Activated CD4-positive, CD25-positive, alpha-beta regulatory T cell treated with anti-CD3 and anti-CD28 coated beads, Interleukin-2, amount 50 U/mL, for 72 hours (primary cell): Measurements from ENCODE around the gene CRISPLD2.

Source experiments
- DNase-seq: peaks from one replicate; pipeline ENCODE4 v3.0.0; 2021

CRISPLD2 gene

DNA sequence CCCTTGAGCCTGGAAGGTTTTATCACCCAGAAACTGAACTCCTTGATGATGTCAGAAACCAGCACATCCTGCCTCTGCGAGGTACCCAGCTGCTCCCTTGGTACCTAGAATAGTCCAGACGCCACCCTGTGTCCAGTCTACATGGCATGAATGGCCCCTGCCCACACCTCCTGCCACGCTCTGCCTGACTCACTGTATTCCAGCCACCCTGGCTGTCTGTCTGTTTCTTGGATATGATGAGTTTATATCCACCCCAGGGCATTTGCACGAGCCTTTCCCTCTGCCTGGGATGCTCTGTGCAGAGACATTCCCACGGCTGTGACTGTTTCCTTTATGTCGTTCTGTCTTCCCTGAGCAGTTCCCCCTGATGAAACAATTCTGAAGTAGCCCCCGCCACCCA, 68.7 kb downstream of the CRISPLD2 start:
- DNase-seq = no peak

GRCh38 chr16:84889066-84889465, 69.3 kb downstream of the CRISPLD2 start:
- DNase-seq = no peak

DNA sequence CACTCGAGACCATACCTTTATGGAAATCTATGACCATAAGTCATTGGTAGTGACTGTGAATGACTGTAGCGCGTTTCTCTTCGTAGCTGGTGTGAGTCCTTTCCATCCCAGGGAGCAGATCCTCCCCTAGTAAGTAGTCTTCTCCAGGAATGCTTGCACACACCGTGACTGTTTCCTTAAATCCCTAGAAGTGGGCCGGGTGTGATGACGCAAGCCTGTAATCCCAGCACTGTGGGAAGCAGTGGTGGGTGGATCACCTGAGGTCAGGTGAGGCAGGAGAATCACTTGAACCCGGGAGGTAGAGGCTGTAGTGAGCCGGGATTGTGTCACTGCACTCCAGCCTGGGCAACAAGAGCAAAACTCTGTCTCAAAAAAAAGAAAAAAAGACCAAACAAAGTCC, 70.6 kb downstream of the CRISPLD2 start:
- DNase-seq = no peak

DNA sequence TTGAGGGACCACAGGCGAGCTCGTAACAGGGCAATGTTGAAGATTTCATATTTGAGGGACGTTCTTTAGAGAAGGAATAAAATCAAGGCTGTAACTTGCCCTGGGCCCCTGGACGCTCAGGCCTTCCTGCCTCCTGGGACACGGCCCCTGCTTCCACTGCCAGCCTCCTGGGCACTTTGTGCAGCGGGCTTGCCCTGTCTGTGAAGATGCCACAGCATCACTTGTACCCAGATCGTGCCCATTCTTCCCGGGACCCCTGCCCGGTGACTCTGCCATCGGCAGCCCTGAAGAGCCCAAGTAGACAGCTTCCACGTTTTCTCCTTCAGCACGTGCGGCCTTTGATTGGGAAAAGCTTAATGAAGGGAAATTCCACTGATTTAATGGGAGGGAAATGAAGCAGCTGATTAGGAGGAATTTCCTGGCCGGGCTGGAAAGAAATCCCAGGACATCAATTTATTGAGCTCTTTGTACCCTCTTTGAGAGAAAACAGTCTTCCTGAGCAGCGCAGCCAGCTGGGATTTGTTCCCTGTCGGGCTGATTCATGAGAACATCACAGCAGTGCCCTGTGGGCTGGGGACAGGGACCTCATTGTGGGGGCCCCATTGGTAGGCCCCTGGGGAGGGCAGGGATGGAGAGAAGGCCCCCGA, 71.5 kb downstream of the CRISPLD2 start:
- no peak for DNase-seq

DNA sequence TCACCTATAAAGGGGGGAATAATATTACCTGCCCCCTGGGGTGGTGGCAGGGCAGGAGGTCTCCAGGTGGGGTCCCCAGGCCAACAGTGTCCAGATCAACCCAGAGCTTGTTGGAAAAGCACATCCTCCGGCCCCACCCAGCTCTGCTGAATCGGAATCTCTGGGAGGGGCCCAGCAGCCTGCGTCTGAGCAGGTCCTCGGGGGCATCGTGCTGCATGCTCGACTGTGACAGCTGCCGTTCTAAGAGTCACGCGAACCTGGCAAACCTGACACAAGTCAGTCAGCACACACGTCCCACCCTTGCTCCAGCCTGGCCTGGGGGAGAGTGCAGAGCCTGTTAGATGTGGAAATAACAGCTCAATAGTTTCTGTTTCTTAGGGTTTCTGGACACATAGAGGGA, 72.3 kb downstream of the CRISPLD2 start:
- no peak for DNase-seq

GRCh38 chr16:84893467-84893848, 73.7 kb downstream of the CRISPLD2 start:
- DNase-seq = no peak

- DNase-seq = no peak
These were observed 74.2 kb downstream of the CRISPLD2 start for GRCh38 chr16:84893849-84894599.

DNA sequence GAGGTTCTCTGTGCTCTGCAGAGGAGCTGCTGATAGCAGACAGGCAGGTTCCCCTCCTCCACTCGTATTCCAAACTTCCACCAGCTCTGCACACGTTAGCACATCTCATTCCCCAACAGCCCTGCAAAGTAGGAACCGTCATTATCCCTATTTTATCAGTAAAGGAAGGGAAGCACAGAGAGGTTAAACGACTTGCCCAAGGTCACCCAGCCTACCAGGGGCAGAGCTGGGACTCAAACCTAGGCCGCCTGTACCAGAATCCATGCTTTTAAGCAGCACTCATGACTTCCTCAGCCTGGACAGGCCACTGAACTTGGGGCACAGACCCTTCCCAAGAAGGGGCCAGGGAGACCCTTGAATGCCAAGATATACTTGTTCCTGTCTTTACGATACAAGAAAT, 75.2 kb downstream of the CRISPLD2 start:
- no peak for DNase-seq

DNA sequence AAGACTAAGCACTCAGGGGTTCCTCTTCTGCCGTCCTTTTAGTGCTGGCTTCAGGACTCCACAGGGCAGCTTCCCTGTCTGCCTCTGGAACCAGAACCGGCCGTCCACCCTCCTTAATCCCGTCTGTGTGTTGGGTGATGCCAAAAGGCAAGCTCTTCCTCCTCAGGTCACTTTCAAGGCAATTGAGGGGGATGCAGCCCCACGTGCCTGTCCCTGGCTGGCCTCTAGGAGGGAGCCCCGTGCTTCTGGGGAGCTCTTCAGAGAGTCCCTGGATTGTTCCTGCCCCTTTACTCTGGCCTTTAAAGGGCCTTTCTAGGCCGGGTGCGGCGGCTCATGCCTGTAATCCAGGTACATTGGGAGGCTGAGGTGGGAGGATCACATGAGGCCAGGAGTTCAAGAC, 77.1 kb downstream of the CRISPLD2 start:
- no peak for DNase-seq

- DNase-seq = no peak
These were observed 78.2 kb downstream of the CRISPLD2 start for GRCh38 chr16:84897911-84898377.

- no peak for DNase-seq
These were observed 78.7 kb downstream of the CRISPLD2 start for GRCh38 chr16:84898447-84898846.

GRCh38 chr16:84899414-84899813, 79.6 kb downstream of the CRISPLD2 start:
- DNase-seq = no peak

GRCh38 chr16:84905965-84906460, 86.2 kb downstream of the CRISPLD2 start:
- DNase-seq = no peak

GRCh38 chr16:84907051-84907450, 87.3 kb downstream of the CRISPLD2 start:
- DNase-seq = no peak

DNA sequence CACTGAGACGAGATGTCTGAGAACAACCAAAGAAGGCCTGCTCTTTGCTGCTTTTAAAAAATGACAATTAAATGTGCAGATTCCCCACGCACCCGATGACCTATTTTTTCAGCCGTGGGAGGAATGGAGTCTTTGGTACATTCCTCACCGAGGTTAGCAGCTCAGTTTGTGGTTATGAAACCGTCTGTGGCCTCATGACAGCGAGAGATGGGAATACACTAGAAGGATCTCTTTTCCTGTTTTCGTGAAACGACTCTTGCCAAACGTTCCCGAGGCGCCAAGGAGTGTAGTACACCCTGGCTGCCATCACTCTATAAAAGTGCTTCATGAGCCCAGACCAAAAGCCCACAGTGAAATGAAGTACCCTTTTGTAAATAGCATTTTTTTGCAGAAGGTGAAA, 87.8 kb downstream of the CRISPLD2 start:
- no peak for DNase-seq

- DNase-seq = no peak
These were observed 89.8 kb downstream of the CRISPLD2 start for GRCh38 chr16:84909476-84910085.

- no peak for DNase-seq
These were observed 91.9 kb downstream of the CRISPLD2 start for GRCh38 chr16:84911486-84912216.

DNA sequence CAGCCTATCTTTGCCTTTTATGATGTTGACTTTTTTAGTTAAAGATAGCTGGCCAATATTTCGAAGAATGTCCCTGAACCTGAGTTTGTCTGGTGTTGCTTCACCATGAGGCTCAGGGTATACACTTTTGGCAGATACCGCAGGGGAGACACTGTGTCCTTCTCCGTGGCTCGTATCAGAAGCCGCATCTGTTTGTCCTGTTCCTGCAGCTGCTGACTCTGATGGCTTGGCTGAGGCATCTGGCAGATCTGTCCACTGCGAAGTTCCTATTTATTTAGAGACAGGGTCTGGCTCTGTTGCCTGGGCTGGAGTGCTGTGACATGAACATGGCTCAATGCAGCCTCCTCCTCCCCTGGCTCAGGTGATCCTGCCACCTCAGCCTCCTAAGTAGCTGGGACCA, 93.5 kb downstream of the CRISPLD2 start:
- DNase-seq = no peak

- DNase-seq = no peak
These were observed 94.5 kb downstream of the CRISPLD2 start for GRCh38 chr16:84914273-84914672.

DNA sequence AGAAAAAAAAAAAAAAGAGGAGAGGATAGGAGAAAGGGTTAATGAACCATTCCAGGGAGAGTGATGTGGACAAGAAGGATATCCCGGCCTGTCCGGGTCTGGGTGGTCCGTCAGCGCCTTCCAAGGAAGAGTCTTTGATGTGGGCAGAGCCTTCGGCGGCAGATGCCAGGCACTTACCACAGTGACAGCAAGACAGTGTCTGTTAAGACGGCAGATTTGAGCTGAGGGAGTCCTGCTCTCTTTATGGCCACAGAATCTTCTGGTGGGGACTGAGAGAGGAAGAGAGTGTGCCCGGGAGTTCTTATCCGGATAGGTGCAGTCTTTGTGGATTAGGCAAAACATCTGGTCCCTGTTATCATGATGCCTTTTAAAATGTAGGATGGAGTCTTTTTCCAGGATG, 96.4 kb downstream of the CRISPLD2 start:
- DNase-seq = no peak

DNA sequence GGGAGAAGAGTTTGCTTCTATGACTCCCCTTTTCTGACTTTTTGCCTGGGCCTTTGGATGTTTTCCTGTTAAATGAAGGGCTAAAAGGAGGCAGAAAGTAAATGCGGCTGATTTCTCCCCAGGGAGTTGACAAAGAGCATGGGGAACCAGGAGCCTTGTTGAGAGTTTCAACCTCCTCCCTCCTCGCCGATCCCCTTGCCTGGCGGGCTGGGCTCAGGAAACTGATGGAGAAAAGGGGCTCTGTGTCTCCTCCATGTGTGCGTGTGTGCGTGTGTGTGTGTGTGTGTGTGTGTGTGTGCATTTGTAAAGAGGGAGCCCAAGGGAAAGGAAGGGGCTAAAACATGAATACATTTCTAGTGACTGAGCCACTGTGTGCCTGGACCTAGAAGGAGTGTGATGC, 97.1 kb downstream of the CRISPLD2 start:
- no peak for DNase-seq

GRCh38 chr16:84917492-84917891, 97.7 kb downstream of the CRISPLD2 start:
- no peak for DNase-seq
